ENCODE measurements around the gene S100P. TPM values are rescaled to one million over a fixed set of nuclear protein-coding genes. Genes with fewer than 3 reads are reported as not detected.
A peak's percentile ranks its signal among the peaks of the same experiment; 100 is the strongest.

The S100P gene
- total RNA-seq, 1 donor from 2014 or later = not detected

DNA sequence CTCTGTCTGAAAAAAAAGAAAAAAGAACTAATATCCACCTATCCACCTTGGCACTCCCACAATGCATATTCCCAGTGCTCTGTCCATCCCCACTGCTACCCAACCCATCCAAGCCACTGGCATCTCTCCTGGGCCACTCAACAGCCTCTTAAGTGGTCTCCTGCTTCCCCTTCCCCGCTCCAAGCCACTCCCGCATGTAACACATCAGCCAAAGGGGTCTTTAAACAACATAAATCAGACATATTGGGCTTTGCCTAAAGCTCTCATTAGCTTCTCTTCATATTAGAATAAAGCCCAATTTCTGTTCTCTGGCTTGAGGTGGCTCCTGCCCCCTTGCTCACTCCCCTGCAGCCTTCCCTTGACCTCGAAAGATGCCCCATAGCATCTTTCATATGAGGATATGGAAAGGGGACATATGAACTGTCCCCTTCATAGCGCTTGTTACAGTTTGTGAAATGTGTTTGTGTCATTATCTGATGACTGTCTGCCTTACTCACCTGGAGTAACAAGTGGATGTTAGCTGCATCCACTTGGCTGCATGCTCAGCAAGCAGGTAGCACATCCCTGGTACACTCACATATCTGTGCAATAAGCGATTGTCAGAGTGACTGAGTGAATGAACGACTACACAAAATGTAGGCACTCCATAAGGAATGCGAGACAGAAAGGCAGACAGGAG lies 25.4 kb downstream of the S100P start:
- Mint-ChIP-seq H3K4me3 (ENCODE audit: unreplicated experiment) (no peak overlapping the region), H3K36me3 (ENCODE audit: low read depth, unreplicated experiment) (peaks cover 7% of the 10 kb centered on the region), H3K27ac (ENCODE audit: unreplicated experiment) (no peak overlapping the region), H3K4me1 (ENCODE audit: unreplicated experiment) (peaks cover 3% of the 10 kb centered on the region), H3K27me3 (ENCODE audit: unreplicated experiment) (peaks cover 6% of the 10 kb centered on the region), H3K9me3 (ENCODE audit: unreplicated experiment) (no peaks in the 10 kb centered on the region)
- DNase-seq (ENCODE audit: low spot score) = no peak
- TF ChIP-seq, protein P1, sequence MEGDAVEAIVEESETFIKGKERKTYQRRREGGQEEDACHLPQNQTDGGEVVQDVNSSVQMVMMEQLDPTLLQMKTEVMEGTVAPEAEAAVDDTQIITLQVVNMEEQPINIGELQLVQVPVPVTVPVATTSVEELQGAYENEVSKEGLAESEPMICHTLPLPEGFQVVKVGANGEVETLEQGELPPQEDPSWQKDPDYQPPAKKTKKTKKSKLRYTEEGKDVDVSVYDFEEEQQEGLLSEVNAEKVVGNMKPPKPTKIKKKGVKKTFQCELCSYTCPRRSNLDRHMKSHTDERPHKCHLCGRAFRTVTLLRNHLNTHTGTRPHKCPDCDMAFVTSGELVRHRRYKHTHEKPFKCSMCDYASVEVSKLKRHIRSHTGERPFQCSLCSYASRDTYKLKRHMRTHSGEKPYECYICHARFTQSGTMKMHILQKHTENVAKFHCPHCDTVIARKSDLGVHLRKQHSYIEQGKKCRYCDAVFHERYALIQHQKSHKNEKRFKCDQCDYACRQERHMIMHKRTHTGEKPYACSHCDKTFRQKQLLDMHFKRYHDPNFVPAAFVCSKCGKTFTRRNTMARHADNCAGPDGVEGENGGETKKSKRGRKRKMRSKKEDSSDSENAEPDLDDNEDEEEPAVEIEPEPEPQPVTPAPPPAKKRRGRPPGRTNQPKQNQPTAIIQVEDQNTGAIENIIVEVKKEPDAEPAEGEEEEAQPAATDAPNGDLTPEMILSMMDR (IDR thresholded peaks at IDR 0.05; ENCODE audit: unreplicated experiment) = no peak

DNA sequence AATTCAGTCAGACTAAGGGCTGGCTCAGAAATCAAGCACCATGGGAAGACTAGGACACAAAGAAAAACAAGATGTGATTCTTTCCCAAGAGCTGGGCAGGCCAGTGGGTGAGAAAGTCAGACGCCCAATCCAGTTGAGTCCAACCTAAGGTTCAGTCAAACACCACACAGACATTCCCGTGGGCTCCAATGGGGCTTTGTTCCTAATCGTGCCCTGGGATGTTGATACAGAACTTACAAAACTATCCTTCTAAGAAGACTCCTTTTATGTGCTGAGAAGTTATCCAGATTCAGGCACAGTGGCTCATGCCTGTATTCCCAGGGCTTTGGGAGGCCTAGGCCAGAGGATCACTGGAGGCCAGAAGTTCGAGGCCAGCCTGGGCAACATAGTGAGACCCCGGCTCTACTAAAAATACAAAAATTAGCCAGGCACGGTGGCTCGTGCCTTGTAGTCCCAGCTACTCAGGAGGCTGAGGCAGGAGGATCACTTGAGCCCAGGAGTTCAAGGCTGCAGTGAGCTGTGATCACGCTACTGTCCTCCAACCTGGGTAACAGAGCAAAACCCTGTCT lies 26.0 kb downstream of the S100P start:
- Mint-ChIP-seq H3K4me3 (ENCODE audit: unreplicated experiment) (no peak overlapping the region), H3K27ac (ENCODE audit: unreplicated experiment) (no peak overlapping the region)

DNA sequence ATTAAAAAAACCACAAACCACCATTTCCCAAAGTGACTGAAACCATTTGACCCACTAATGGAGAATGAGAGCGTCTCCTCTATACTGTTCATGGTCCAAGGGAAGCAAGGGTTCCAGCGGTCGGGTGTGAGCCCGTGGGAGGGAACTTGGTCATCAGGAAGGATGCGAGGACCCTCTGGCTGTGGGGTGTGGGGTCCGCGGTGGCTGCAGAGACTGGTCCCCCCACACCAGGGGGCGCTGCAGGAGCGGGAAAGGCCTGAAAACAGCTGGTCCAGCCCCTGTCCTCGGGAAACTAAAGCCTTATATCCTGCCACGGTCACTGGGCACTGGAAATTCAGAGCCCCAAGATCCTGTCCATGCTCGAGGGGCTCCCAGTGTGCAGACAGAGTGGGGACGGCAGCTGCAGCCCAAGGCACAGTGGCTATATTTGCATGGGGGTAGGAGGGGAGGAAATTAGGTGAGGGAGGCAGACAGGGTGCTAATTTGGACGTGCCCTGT lies 26.6 kb downstream of the S100P start:
- Mint-ChIP-seq H3K9me3 (ENCODE audit: unreplicated experiment) (no peaks in the 10 kb centered on the region), H3K4me1 (ENCODE audit: unreplicated experiment) (peaks cover 3% of the 10 kb centered on the region), H3K27me3 (ENCODE audit: unreplicated experiment) (peaks cover 6% of the 10 kb centered on the region), H3K36me3 (ENCODE audit: low read depth, unreplicated experiment) (peaks cover 7% of the 10 kb centered on the region), H3K4me3 (ENCODE audit: unreplicated experiment) (no peak overlapping the region), H3K27ac (ENCODE audit: unreplicated experiment) (no peak overlapping the region)
- TF ChIP-seq, protein P1 (IDR thresholded peaks at IDR 0.05; ENCODE audit: unreplicated experiment) = peak; percentile 96
- peak; percentile 97 for DNase-seq (ENCODE audit: low spot score)

More for the DNA sequence above, 26.0 kb downstream of the S100P start:
- Mint-ChIP-seq H3K4me1 (ENCODE audit: unreplicated experiment) (peaks cover 3% of the 10 kb centered on the region), H3K27me3 (ENCODE audit: unreplicated experiment) (peaks cover 8% of the 10 kb centered on the region), H3K36me3 (ENCODE audit: low read depth, unreplicated experiment) (peaks cover 7% of the 10 kb centered on the region), H3K9me3 (ENCODE audit: unreplicated experiment) (no peaks in the 10 kb centered on the region)
- DNase-seq (ENCODE audit: low spot score) = no peak
- TF ChIP-seq, protein P1 (IDR thresholded peaks at IDR 0.05; ENCODE audit: unreplicated experiment) = no peak

DNA sequence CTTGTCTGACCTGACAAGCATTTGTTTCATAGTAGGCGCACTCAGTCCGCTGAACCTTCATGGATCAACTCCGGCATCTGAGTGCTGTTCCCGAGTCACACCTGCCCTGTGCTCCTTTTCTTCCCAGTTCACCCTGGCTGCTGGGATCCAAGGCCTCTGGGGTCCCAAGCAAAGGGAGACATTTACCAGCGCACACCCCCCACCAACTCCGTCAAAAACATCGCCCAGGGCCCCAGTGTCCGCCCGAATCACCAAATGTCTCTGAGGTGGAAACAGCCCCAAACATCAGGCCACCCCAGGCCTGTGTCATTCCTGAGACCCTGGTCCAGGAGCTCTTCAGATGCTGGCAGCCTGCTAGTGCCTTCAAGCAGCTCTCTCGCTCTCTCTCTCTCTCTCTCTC lies 27.4 kb downstream of the S100P start:
- H3K27ac Mint-ChIP-seq (ENCODE audit: unreplicated experiment) = no peak overlapping the region
- no peak for DNase-seq (ENCODE audit: low spot score)
- TF ChIP-seq, protein P1 (IDR thresholded peaks at IDR 0.05; ENCODE audit: unreplicated experiment) = no peak
- H3K4me1 Mint-ChIP-seq (ENCODE audit: unreplicated experiment) = no peaks in the 10 kb centered on the region
- no peaks in the 10 kb centered on the region for H3K9me3 Mint-ChIP-seq (ENCODE audit: unreplicated experiment)
- H3K36me3 Mint-ChIP-seq (ENCODE audit: low read depth, unreplicated experiment) = no peaks in the 10 kb centered on the region
- peaks cover 2% of the 10 kb centered on the region for H3K27me3 Mint-ChIP-seq (ENCODE audit: unreplicated experiment)
- peak overlapping the region; percentile 66 for H3K4me3 Mint-ChIP-seq (ENCODE audit: unreplicated experiment)

DNA sequence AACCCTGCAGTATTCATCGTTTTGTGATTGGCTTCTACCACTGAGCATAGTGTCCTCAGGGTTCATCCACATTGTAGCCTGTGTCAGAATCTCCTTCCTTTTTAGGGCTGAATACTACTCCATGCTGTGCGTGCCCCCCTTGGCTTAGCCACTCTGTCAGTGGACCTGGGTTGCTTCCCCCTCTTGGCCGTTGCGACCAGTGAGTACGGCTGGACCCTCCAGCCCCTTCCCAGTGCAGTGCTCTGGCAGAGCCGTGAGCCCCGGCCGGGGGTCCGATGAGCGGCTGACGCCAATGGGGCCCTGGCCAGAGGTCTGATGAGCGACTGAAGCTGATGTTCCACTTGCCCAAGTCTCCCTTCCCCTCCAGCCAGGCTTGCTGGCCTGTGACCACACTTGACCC lies 29.2 kb downstream of the S100P start:
- Mint-ChIP-seq H3K36me3 (ENCODE audit: low read depth, unreplicated experiment) (no peaks in the 10 kb centered on the region), H3K9me3 (ENCODE audit: unreplicated experiment) (no peaks in the 10 kb centered on the region)

More for the DNA sequence above, 29.2 kb downstream of the S100P start:
- TF ChIP-seq, protein P1 (IDR thresholded peaks at IDR 0.05; ENCODE audit: unreplicated experiment) = no peak
- Mint-ChIP-seq H3K4me1 (ENCODE audit: unreplicated experiment) (no peaks in the 10 kb centered on the region), H3K4me3 (ENCODE audit: unreplicated experiment) (no peak overlapping the region), H3K27me3 (ENCODE audit: unreplicated experiment) (peaks cover 4% of the 10 kb centered on the region), H3K27ac (ENCODE audit: unreplicated experiment) (no peak overlapping the region)
- DNase-seq (ENCODE audit: low spot score) = no peak
